ENCODE data around the gene KLF4.

The KLF4 gene

DNA sequence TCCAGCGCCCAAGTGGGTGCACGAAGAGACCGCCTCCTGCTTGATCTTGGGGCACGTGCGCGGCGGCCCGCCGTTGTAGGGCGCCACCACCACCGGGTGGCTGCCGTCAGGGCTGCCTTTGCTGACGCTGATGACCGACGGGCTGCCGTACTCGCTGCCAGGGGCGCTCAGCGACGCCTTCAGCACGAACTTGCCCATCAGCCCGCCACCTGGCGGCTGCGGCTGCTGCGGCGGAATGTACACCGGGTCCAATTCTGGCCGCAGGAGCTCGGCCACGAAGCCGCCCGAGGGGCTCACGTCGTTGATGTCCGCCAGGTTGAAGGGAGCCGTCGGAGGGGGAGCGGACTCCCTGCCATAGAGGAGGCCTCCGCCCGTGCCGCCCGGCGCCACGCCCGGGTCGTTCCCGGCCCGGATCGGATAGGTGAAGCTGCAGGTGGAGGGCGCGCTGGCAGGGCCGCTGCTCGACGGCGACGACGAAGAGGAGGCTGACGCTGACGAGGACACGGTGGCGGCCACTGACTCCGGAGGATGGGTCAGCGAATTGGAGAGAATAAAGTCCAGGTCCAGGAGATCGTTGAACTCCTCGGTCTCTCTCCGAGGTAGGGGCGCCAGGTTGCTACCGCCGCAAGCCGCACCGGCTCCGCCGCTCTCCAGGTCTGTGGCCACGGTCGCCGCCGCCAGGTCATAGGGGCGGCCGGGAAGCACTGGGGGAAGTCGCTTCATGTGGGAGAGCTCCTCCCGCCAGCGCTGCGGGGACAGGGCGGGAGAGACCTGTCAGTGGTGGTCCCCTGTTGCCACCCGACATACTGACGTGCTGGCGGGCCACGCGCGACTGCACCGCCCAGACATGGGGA, 1.8 kb downstream of the KLF4 start:
- no peak for DNase-seq

- no peak for DNase-seq
Measured at GRCh38 chr9:107486674-107487520, 2.7 kb downstream of the KLF4 start.

GRCh38 chr9:107485458-107486043, 4.0 kb downstream of the KLF4 start:
- no peak for DNase-seq

- DNase-seq, result no peak
Measured at GRCh38 chr9:107484117-107484723, 5.3 kb downstream of the KLF4 start.

DNA sequence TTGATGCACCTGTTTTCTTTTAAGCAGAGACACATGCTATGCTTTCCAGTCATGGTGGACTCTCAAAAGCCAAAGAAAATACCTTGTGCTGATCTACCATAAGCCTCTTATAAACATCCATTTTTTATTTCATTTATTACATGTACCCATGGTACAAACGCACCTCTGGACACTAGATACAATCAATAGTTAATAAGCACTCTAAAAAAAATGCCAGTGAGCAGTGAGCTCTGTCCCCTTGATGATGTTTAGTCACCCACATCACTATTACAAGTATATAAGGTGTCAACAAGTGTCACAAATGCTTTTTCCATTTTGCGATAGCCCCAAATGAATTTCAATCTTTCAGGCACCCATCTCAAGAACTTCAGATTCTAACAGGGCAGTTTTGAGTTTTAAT, 5.9 kb downstream of the KLF4 start:
- DNase-seq, result no peak

DNA sequence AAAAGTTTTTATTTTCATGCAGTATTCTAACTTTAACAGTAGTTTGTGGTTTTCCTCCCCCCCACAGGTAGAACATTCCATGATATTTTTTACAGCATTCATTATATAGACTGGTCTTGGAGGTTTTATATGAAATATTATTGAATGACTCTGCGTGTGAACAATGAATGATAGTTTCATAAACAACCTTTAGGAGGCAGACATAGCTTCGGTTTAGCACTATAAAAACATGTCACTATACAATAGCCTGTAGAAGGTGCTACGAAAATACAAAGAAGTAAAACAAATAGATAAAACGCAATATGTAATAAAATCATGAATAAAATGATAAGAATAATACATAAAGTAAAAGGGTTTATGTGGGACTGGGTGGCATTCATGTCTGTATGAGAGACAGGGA, 8.5 kb downstream of the KLF4 start:
- DNase-seq, result no peak

GRCh38 chr9:107480386-107480789, 9.2 kb downstream of the KLF4 start:
- DNase-seq, result no peak

- DNase-seq, result no peak
Measured at GRCh38 chr9:107478805-107479204, 10.8 kb downstream of the KLF4 start.

- DNase-seq, result no peak
Measured at GRCh38 chr9:107474124-107474523, 15.4 kb downstream of the KLF4 start.

GRCh38 chr9:107472581-107473340, 16.8 kb downstream of the KLF4 start:
- no peak for DNase-seq

DNA sequence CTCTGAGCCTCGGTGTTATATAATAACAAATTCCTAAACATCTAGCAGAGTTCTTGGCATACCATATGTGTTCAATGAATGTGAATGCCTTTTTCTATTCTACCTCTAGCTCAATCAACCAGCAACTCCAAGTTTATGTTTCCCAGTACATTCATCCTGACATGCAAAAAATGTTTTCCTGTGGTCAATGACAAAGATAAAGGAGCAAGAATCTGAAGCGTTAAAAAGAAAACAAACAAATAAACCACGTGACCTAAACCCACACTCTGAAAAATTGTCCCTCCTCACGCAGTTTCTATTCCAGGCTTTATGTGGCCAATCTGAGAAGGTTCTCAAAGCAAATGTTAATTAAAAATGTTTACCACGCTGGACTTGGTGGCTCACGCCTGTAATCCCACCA, 18.0 kb downstream of the KLF4 start:
- DNase-seq, result no peak

DNA sequence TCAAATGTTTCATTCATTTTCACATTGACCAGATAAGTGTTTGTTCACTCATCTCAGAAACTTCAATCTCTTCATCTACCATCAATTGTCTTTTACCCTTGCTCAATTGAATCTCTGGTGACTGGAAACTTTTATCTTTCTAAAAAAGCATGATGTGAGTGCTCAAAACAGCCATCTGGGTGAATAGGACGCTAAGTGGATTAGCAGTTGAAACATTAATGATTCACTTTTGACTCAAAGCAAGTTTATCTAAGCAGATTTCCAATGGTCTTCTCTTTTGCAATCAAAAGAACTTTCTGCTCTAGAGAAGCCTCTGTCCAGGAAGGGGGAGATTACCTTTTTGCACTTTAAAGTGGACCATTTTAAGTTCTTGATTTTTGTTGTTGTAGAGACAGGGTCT, 22.2 kb downstream of the KLF4 start:
- DNase-seq, result no peak

GRCh38 chr9:107466826-107467225, 22.7 kb downstream of the KLF4 start:
- DNase-seq, result no peak

- no peak for DNase-seq
Measured at GRCh38 chr9:107465467-107466451, 23.8 kb downstream of the KLF4 start.

DNA sequence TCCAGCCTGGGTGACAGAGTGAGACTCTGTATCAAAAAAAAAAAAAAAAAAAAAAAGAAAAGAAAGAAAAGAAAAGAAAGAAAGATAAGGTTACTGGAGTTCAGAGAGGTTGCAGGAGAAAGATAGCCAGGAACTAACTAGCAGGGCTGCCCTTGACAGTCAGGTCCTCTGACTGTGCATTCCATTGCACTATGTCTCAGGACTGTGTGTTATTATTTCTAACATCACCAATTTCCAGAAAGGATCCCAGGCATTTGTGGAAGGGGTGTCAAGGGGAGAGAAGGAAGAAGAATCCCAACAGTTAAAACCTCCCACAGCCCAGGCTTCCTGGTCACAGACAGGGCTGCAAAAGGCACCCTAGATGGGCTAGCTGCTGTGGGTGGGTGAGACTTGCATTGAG, 25.1 kb downstream of the KLF4 start:
- no peak for DNase-seq

- DNase-seq, result no peak
Measured at GRCh38 chr9:107462691-107463090, 26.9 kb downstream of the KLF4 start.

DNA sequence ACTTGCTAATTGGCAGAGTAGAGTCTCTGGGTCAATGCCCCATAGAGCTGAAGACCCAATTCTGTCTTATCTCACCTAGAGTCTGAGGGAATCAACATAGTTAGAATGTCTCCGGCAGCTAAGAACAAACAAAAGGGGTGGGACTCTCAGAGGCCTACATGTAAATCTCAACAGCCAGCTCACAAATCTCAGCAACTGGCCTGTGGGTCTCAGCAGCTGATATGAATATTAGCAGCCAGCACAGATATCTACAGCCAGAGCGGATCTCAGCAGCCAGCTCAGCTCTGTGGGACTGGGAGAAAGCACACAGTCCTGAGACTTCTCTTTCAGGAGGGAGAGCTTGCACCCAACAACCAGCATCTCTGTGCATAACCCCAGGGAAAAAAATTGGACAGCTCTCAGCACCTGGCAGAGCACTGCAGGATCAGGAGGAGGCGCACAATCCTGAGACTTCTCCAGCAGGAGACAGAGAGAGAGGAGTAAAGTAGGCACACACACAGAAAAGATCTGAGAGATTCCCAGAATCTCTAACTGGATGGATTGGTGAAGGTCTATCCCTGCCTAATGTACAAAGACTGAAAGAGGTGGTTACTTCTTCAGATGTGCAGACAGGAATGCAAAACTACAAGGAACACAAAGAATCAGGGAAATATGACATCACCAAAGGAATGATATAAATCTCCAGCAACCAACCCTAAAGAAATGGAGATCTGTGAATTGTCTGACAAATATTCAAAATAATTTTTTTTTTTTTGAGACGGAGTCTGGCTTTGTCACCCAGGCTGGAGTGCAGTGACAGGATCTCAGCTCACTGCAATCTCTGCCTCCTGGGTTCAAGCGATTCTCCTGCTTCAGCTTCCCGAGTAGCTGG, 29.2 kb downstream of the KLF4 start:
- DNase-seq, result no peak

- DNase-seq, result no peak
Measured at GRCh38 chr9:107455425-107456135, 34.0 kb downstream of the KLF4 start.

GRCh38 chr9:107453479-107453878, 36.1 kb downstream of the KLF4 start:
- DNase-seq, result no peak

DNA sequence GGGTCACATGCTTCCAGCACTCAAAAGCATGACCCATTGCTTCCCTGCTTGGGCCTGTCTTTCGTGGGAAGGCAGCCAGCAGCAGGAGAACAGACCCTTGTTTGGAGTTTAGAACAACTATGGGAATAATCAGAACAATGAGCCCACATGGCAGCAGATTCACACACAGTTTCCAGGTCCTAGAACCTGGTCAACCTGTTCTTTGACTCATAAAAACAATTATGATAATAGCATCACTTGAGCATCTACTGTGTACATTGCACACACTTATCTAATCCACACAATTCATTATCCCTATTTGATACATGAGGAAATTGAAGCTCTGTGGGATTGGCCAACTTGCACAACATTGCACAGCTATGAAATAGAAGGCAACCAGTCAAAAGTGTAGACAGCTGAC, 41.7 kb downstream of the KLF4 start:
- no peak for DNase-seq

All from DMS79 (cell line).